ENCODE results near the gene NFE2L3.
"Not testable (repeated sequence)": the region's sequence is repeated elsewhere in the genome, so short reads cannot be mapped to it uniquely, and the experiment has no call there.

Gene NFE2L3

DNA sequence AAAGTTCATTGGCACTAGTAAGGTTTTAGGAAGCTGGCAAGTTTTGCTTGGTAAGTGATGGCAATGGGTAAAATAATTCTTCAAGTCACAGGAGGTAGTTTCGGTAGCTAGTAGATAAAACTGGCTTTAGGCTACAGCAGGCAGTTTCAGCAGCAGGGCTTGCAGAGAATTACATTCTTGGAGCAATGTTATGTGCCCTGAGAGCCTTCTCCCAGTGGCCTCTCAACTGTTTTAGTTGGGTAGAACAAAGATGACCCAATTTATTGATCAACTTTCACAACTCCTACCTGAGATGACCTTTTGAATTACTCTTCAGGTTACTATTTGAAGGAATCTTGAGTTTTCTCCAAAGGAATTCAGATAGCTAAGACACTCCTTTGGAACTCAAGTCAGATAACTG lies 16.4 kb upstream of the NFE2L3 start:
- Mint-ChIP-seq H3K27ac (no peak overlapping the region), H3K4me1 (ENCODE audit: low read depth in 2 of 2) (no peaks in the 10 kb centered on the region), H3K36me3 (ENCODE audit: insufficient read depth) (no peaks in the 10 kb centered on the region), H3K9me3 (no peaks in the 10 kb centered on the region), H3K27me3 (peaks cover 17 to 23% of the 10 kb centered on the region in 2 donors), H3K4me3 (no peak overlapping the region)
- ATAC-seq (replicated peaks) (no peak), DNase-seq (no peak)

DNA sequence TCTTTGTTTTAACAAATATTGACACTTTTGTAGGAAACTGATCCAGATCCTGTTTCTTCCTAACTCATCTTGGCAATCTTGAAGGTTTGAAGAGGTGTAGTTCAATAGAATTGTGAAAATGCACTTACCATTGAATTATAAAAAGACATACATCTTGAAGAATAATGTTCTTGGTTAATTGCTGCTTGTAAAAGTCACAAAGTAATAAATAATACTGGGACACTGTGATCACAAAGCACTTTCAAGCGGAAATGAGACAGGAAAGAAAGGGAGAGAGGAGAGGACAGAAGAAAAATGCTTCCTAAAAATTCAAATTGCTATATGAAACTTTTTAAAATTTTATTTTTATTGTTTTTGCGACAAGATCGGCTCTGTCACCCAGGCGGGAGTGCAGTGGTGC lies 15.2 kb upstream of the NFE2L3 start:
- H3K4me1 Mint-ChIP-seq (ENCODE audit: low read depth in 2 of 2) = no peaks in the 10 kb centered on the region
- no peak overlapping the region for H3K27ac Mint-ChIP-seq
- peaks cover 10% of the 10 kb centered on the region in 2 donors for H3K27me3 Mint-ChIP-seq

DNA sequence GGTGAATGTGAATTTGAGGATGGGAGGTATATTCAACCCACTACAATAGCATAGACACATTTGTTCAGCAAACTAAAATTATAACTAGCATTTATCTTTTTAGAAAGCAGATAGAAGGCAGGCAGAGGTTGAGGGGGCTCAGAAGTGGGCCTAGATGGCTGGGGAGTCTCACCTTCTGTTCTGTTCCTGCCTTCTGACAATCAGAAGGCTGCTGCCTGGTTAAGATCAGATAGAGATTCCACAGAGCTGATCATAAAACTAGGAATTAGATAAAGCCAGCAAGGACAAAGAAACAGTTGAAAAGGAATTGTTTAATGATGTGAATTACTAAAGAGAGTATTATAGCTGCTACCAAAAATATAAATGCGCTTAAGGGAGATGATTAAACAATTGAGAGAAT lies 11.6 kb upstream of the NFE2L3 start:
- no peaks in the 10 kb centered on the region for H3K9me3 Mint-ChIP-seq
- H3K4me3 Mint-ChIP-seq = no peak overlapping the region
- no peak for DNase-seq
- no peak for ATAC-seq (replicated peaks)
- H3K27me3 Mint-ChIP-seq = peaks cover 8 to 20% of the 10 kb centered on the region in 2 donors
- no peak overlapping the region for H3K27ac Mint-ChIP-seq
- H3K4me1 Mint-ChIP-seq (ENCODE audit: low read depth in 2 of 2) = no peaks in the 10 kb centered on the region
- no peaks in the 10 kb centered on the region for H3K36me3 Mint-ChIP-seq (ENCODE audit: insufficient read depth)

More for the DNA sequence above, 15.2 kb upstream of the NFE2L3 start:
- ATAC-seq (replicated peaks) (no peak), DNase-seq (no peak)
- no peaks in the 10 kb centered on the region for H3K36me3 Mint-ChIP-seq (ENCODE audit: insufficient read depth)
- no peak overlapping the region for H3K4me3 Mint-ChIP-seq
- H3K9me3 Mint-ChIP-seq = no peaks in the 10 kb centered on the region

DNA sequence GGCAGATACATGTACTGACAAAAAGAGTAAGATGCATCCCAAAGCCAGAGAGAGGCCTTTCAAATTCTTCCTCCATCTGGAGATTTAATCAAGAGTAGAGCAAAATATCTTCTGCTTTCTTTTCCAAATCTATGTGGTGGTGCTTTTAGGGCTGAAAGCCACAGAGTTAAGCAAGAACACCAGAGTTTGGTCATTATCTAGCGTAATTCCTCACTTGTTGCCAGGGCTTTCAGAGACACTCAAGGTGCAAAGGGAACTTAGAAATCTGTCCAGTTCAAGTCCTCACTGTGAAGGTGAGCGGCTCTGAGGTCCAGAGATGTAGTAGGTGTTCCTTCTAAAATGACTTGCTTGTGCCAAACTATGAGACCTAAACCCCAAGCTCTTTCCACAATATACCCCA lies 10.9 kb upstream of the NFE2L3 start:
- no peak for DNase-seq
- no peaks in the 10 kb centered on the region for H3K9me3 Mint-ChIP-seq
- no peak for ATAC-seq (replicated peaks)
- H3K27me3 Mint-ChIP-seq = peaks cover 8 to 20% of the 10 kb centered on the region in 2 donors
- H3K36me3 Mint-ChIP-seq (ENCODE audit: insufficient read depth) = no peaks in the 10 kb centered on the region
- H3K4me3 Mint-ChIP-seq = no peak overlapping the region
- no peak overlapping the region for H3K27ac Mint-ChIP-seq
- H3K4me1 Mint-ChIP-seq (ENCODE audit: low read depth in 2 of 2) = no peaks in the 10 kb centered on the region

DNA sequence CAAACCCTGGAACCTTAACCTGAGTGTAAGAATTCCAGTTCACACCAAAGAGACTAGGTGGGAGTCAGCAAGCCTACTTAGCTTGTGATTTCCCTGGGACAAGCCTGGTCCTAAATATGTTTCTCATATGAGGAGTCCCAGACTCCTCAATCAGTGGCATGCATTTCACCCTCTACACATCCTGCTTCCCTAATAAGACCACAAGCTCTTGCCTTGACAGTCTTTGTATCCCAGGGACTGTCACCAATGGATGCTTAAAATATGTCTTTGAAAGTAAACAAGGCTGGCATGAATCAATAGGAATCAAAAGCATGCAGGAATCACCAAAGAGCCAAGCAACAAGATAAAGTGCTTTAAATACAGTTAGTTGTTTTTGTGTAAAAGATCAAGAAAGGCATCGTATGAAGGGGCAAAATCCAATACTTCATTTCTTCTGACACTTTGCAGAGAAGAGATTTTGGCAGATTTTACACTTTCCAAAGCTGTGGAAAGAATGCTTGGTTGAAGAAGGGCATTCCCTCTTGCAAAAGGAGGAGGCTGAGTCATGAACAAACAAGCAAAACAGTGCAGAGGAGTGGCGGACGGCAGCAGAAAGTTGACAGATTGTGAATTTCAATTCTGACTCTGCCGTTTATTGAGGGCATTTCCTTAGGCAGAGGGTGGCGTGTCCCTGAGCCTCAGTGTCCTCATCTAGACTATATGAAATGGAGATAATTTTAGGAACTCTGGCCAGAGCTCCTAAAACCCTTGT lies 8.5 kb upstream of the NFE2L3 start:
- ATAC-seq (replicated peaks) = no peak
- DNase-seq = no peak
- H3K36me3 Mint-ChIP-seq (ENCODE audit: insufficient read depth) = no peaks in the 10 kb centered on the region
- no peaks in the 10 kb centered on the region for H3K9me3 Mint-ChIP-seq
- peaks cover 8 to 20% of the 10 kb centered on the region in 2 donors for H3K27me3 Mint-ChIP-seq
- no peak overlapping the region for H3K4me3 Mint-ChIP-seq
- no peak overlapping the region for H3K27ac Mint-ChIP-seq
- H3K4me1 Mint-ChIP-seq (ENCODE audit: low read depth in 2 of 2) = no peaks in the 10 kb centered on the region

DNA sequence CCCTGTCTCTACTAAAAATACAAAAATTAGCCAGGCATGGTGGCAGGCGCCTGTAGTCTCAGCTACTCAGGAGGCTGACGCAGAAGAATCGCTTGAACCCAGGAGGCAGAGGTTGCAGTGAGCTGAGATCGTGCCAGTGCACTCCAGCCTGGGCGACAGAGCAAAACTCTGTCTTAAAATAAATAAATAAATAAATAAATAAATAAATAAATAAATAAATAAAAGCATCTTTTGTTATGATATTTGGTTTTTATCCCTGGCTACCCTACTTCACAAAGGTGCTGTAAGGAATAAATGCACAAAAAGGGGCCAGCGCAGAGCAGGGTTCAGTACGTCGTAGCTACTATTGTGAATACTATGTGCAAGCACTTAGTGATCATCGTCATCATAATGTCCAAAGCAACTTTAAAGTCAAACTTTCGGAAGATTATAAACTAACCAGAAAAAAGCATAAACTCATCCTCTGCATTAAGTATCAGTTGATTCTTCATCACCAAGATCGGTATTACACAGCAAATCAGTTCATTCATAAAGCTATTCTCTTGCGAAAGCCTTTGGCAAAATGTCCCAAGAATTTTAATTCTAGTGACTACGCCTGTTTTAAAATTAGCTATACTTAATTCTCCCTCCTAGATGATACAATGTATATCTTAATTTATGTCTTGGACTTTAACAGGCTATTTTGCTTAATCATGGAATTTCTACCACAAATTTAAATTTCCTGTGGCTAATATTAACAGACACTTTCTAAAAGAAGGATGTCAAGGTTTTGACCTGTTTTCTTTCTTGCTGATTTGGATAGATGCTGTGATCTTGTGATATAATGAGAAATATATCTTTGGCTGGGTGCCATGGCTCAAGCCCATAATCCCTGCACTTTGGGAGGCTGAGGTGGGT lies 7.6 kb upstream of the NFE2L3 start:
- no peak for ATAC-seq (replicated peaks)
- H3K27ac Mint-ChIP-seq = no peak overlapping the region
- H3K27me3 Mint-ChIP-seq = peaks cover 8 to 20% of the 10 kb centered on the region in 2 donors
- H3K9me3 Mint-ChIP-seq = no peaks in the 10 kb centered on the region
- DNase-seq = no peak
- no peaks in the 10 kb centered on the region for H3K4me1 Mint-ChIP-seq (ENCODE audit: low read depth in 2 of 2)
- no peak overlapping the region for H3K4me3 Mint-ChIP-seq
- no peaks in the 10 kb centered on the region for H3K36me3 Mint-ChIP-seq (ENCODE audit: insufficient read depth)

DNA sequence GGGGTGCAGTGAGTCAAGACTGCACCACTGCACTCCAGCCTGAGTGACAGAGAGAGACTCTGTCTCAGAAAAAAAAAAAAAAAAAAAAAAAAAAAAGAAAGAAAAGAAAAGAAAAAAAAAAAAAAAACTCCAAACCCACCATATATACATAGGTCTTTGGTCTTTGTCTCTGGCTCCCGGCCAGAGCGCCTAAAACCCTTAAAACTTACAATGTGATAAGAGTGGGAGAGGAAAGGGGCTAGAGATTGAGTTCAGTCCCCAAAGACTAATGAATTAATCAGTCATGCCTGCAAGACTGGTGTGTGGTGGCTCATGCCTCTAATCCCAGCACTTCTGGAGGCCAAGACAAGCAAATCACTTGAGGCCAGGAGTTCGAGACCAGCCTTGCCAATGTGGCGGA lies 6.8 kb upstream of the NFE2L3 start:
- ATAC-seq (replicated peaks) = no peak
- DNase-seq = no peak
- H3K27me3 Mint-ChIP-seq = peaks cover 8 to 20% of the 10 kb centered on the region in 2 donors
- H3K36me3 Mint-ChIP-seq (ENCODE audit: insufficient read depth) = no peaks in the 10 kb centered on the region
- H3K4me1 Mint-ChIP-seq (ENCODE audit: low read depth in 2 of 2) = no peaks in the 10 kb centered on the region
- H3K27ac Mint-ChIP-seq = no peak overlapping the region
- no peaks in the 10 kb centered on the region for H3K9me3 Mint-ChIP-seq
- no peak overlapping the region for H3K4me3 Mint-ChIP-seq

DNA sequence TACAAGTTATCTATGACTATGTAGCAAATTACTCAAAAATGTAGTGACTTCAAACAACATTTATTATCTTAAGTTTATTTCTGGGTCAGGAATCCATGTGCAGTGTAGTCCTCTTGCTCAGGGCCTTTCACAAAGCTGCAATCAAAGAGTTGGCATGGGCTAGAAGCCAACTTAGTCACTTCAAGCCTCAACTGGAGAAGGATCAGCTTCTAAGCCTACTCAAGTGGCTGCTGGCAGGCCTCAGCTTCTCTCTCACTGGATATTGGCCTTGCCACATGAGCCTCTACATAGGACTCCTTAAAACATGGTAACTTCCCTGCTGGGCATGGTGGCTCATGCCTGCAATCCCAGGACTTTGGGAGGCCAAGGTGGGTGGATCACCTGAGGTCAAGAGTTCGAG lies 5.0 kb upstream of the NFE2L3 start:
- Mint-ChIP-seq H3K27ac (no peak overlapping the region), H3K4me1 (ENCODE audit: low read depth in 2 of 2) (peaks cover 13 to 14% of the 10 kb centered on the region in 2 donors), H3K4me3 (no peak overlapping the region), H3K9me3 (no peaks in the 10 kb centered on the region), H3K27me3 (peaks cover 8 to 20% of the 10 kb centered on the region in 2 donors), H3K36me3 (ENCODE audit: insufficient read depth) (no peaks in the 10 kb centered on the region)
- DNase-seq (no peak), ATAC-seq (replicated peaks) (no peak)

DNA sequence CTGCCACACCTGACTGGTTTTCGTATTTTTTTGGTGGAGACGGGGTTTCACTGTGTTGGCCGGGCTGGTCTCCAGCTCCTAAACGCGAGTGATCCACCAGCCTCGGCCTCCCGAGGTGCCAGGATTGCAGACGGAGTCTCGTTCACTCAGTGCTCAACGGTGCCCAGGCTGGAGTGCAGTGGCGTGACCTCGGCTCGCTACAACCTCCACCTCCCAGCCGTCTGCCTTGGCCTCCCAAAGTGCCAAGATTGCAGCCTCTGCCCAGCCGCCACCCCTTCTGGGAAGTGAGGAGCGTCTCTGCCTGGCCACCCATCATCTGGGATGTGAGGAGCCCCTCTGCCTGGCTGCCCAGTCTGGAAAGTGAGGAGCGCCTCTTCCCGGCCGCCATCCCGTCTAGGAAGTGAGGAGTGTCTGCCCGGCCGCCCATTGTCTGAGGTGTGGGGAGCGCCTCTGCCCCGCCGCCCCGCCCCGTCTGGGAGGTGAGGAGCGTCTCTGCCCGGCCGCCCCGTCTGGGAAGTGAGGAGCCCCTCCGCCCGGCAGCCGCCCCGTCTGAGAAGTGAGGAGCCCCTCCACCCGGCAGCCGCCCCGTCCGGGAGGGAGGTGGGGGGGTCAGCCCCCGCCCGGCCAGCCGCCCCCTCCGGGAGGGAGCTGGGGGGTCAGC lies 4.2 kb upstream of the NFE2L3 start:
- not testable (repeated sequence) for H3K4me3 Mint-ChIP-seq; ATAC-seq (replicated peaks); H3K36me3 Mint-ChIP-seq (ENCODE audit: insufficient read depth); DNase-seq; H3K9me3 Mint-ChIP-seq; H3K27ac Mint-ChIP-seq
- Mint-ChIP-seq H3K4me1 (ENCODE audit: low read depth in 2 of 2) (peaks cover 13 to 14% of the 10 kb centered on the region in 2 donors), H3K27me3 (peaks cover 8 to 20% of the 10 kb centered on the region in 2 donors)

DNA sequence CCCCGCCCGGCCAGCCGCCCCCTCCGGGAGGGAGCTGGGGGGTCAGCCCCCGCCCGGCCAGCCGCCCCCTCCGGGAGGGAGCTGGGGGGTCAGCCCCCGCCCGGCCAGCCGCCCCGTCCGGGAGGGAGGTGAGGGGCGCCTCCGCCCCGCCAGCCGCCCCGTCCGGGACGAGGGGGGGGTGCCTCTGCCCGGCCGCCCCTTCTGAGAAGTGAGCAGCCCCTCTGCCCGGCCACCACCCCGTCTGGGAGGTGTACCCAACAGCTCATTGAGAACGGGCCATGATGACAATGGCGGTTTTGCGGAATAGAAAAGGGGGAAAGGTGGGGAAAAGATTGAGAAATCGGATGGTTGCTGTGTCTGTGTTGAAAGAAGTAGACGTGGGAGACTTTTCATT lies 3.7 kb upstream of the NFE2L3 start:
- H3K9me3 Mint-ChIP-seq; H3K27ac Mint-ChIP-seq; ATAC-seq (replicated peaks); H3K36me3 Mint-ChIP-seq (ENCODE audit: insufficient read depth); H3K4me3 Mint-ChIP-seq; DNase-seq: not testable (repeated sequence)
- peaks cover 6 to 16% of the 10 kb centered on the region in 2 donors for H3K27me3 Mint-ChIP-seq
- peaks cover 17 to 19% of the 10 kb centered on the region in 2 donors for H3K4me1 Mint-ChIP-seq (ENCODE audit: low read depth in 2 of 2)

DNA sequence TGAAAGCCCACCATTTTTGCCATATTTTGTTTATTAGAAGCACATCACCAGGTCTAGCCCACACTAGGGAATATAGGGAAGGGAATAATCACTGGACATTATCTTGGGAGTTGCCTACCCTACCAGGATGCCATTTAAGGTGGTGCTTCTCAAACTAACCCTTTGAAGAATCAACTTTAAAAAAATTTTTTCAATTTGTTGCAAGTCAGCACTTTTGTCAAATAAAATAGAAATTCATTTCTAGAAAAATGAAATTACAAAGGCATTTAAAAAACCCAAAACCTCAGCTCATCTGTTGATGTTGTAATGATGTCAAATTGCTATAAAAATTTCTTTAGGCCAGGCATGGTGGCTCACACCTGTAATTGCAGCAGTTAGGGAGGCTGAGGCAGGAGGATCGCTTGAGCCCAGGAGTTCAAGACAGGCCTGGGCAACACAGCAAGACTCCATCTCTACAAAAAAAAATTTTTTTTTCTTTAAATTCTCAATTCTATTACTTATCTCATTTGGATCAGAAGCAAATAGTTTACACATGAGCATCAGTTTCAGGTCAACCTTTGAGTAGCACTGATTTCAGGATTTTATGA lies 2.5 kb upstream of the NFE2L3 start:
- H3K4me1 Mint-ChIP-seq (ENCODE audit: low read depth in 2 of 2) = peaks cover 29 to 31% of the 10 kb centered on the region in 2 donors
- peaks cover 0 to 4% of the 10 kb centered on the region in 2 donors for H3K27me3 Mint-ChIP-seq
- DNase-seq (no peak), ATAC-seq (replicated peaks) (no peak)
- no peak overlapping the region for H3K27ac Mint-ChIP-seq
- H3K9me3 Mint-ChIP-seq = no peaks in the 10 kb centered on the region
- H3K36me3 Mint-ChIP-seq (ENCODE audit: insufficient read depth) = peaks cover 5% of the 10 kb centered on the region
- H3K4me3 Mint-ChIP-seq = no peak overlapping the region

DNA sequence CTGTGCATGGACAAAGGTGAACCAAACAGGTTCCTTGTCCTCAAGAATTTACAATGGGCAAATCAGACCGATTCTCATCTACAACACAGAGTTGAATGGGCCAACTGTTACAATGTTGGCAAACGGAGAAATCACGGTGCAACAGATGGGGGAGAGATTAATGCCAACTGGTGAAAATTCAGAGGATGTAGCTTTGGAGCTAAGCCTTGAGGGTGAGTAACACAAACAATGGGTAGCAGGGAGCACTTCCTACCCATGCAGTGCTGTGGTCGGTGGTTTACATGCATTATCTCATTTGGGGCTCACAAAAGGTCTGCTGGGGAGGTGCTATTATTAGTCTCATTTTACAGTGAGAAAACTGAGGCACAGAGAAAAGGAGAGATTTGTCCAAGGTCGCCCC lies 902 bp upstream of the NFE2L3 start:
- H3K9me3 Mint-ChIP-seq = no peaks in the 10 kb centered on the region
- peak overlapping the region; percentile 78 to 81 for H3K27ac Mint-ChIP-seq
- ATAC-seq (replicated peaks) = peak; percentile 25
- peaks cover 44 to 45% of the 10 kb centered on the region in 2 donors for H3K4me1 Mint-ChIP-seq (ENCODE audit: low read depth in 2 of 2)
- no peaks in the 10 kb centered on the region for H3K27me3 Mint-ChIP-seq
- peaks cover 8% of the 10 kb centered on the region for H3K36me3 Mint-ChIP-seq (ENCODE audit: insufficient read depth)
- DNase-seq = no peak
- peak overlapping the region; percentile 82 to 90 for H3K4me3 Mint-ChIP-seq

DNA sequence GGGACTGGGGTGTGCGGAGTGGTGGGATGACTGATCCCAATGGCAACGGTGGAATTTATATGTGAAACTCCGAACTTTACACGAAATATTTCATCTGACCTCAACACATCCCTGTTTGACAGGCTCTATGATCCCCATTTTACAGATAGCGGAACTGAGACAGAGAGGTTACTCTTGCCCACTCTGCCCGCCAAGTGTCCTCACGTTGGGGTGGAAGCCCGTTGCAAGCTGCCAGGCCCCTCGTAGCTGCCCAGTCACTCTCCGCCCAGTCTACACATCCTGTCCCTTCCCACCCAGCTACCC lies 397 bp upstream of the NFE2L3 start:
- Mint-ChIP-seq H3K4me3 (peak overlapping the region; percentile 82 to 90), H3K4me1 (ENCODE audit: low read depth in 2 of 2) (peaks cover 46 to 50% of the 10 kb centered on the region in 2 donors), H3K27me3 (no peaks in the 10 kb centered on the region), H3K9me3 (no peaks in the 10 kb centered on the region), H3K27ac (peak overlapping the region; percentile 78 to 81), H3K36me3 (ENCODE audit: insufficient read depth) (peaks cover 8% of the 10 kb centered on the region)
- ATAC-seq (replicated peaks) (no peak), DNase-seq (no peak)

Measured in effector memory CD8-positive, alpha-beta T cell (primary cell).